Endothelial cell of umbilical vein (primary cell): Measurements from ENCODE around the gene CRB1. TPM values are rescaled to one million over a fixed set of nuclear protein-coding genes. Genes with fewer than 3 reads are reported as not detected.

Experiments used
- BruUV-seq: library from RNA; stranded (reverse); fragments of 400-500 nt; replicated peaks from 2 replicates; lab custom pipeline; 2021; lab: Mats Ljungman, UMichigan
- CTCF ChIA-PET: fragments of 300-600, 350-600 bp; sonication (Branson Sonifier 250); formaldehyde crosslinking; loops from one replicate; lab custom pipeline; 2021; ENCODE audit warnings: antibody characterized with exemption, inconsistent platforms; lab: Charles Lee
- POLR2A ChIA-PET: fragments of 300-600, 350-600 bp; sonication (Branson Sonifier 250); formaldehyde crosslinking; loops from one replicate; lab custom pipeline; 2021; ENCODE audit warnings: antibody characterized with exemption, inconsistent platforms; lab: Charles Lee
- DNase-seq: peaks from one replicate; pipeline ENCODE4 v3.0.0-alpha.2; 2011; ENCODE audit warnings: low read depth, low spot score
- FAIRE-seq: peaks from 2 replicates; lab custom pipeline; 2011; peaks lifted over from hg19 to GRCh38; lab: Jason Lieb, UNC
- H2AFZ ChIP-seq: 2 replicates; pipeline ENCODE4 v1.6.0; 2012; ENCODE audit warnings: low read depth, low read length, control low read depth, inconsistent platforms
- H3K27ac ChIP-seq: 2 replicates; pipeline ENCODE4 v1.5.1; 2011; ENCODE audit warnings: low read depth, mild to moderate bottlenecking, control low read depth, low read length, moderate library complexity; ENCODE audit not compliant: insufficient read depth
- H3K27me3 ChIP-seq, 2 experiments: 2 replicates each; pipeline versions ENCODE4 v1.6.0 to v1.6.1; 2011; ENCODE audit warnings: low read length in 2 of 2, mixed read lengths in 1 of 2; ENCODE audit not compliant: control insufficient read depth in 2 of 2, insufficient read depth in 2 of 2
- H3K36me3 ChIP-seq, 2 experiments: 2 replicates in 1 of 2; 3 replicates in 1 of 2; pipeline ENCODE4 v1.5.1; 2011; ENCODE audit warnings: low read length in 2 of 2, mild to moderate bottlenecking in 1 of 2, moderate library complexity in 1 of 2; ENCODE audit not compliant: control insufficient read depth in 2 of 2, insufficient read depth in 2 of 2; ENCODE audit errors: extremely low read depth in 1 of 2
- H3K4me1 ChIP-seq: 3 replicates; pipeline ENCODE4 v1.5.1; 2011; ENCODE audit warnings: mild to moderate bottlenecking, low read length; ENCODE audit not compliant: control insufficient read depth, insufficient read depth; ENCODE audit errors: extremely low read depth
- H3K4me2 ChIP-seq: 2 replicates; pipeline ENCODE4 v1.6.1; 2011; ENCODE audit warnings: low read length, control low read depth, mixed read lengths; ENCODE audit not compliant: insufficient read depth
- H3K4me3 ChIP-seq, 3 experiments: fragments of 200-600 bp in 1 of 3; sonication (generic), shearing (Covaris generic) in 1 of 3; replicated peaks in 1 of 3; 2 replicates each; pipeline ENCODE4 v1.5.1; 2011 to 2016; ENCODE audit warnings: control low read depth in 3 of 3, low read length in 3 of 3, mild to moderate bottlenecking in 2 of 3, inconsistent platforms in 1 of 3, low read depth in 1 of 3, moderate library complexity in 1 of 3; ENCODE audit not compliant: insufficient read depth in 1 of 3
- H3K79me2 ChIP-seq: 2 replicates; pipeline ENCODE4 v1.6.0; 2012; ENCODE audit warnings: low read length, inconsistent platforms; ENCODE audit not compliant: control insufficient read depth, insufficient read depth
- H3K9ac ChIP-seq: replicated peaks from 2 replicates; pipeline ENCODE3; 2011; ENCODE audit warnings: low read length, control low read depth; ENCODE audit not compliant: insufficient read depth; ENCODE audit errors: extremely low read depth
- H3K9me1 ChIP-seq: replicated peaks from 3 replicates; pipeline ENCODE4 v1.6.0; 2011; ENCODE audit warnings: mild to moderate bottlenecking, low read length; ENCODE audit not compliant: control insufficient read depth, insufficient read depth; ENCODE audit errors: extremely low read depth
- H3K9me3 ChIP-seq: replicated peaks from 2 replicates; pipeline ENCODE4 v1.5.1; 2012; ENCODE audit warnings: low read length, inconsistent platforms; ENCODE audit not compliant: control insufficient read depth, insufficient read depth
- H4K20me1 ChIP-seq: replicated peaks from 2 replicates; pipeline ENCODE3; 2011; ENCODE audit warnings: mild to moderate bottlenecking, low read length; ENCODE audit not compliant: control insufficient read depth, insufficient read depth; ENCODE audit errors: extremely low read depth
- EZH2 ChIP-seq: IDR thresholded peaks from 2 replicates; pipeline ENCODE4 v1.6.1; 2012; ENCODE audit warnings: borderline replicate concordance, low read depth, mild to moderate bottlenecking, moderate library complexity, low read length, inconsistent platforms; ENCODE audit not compliant: severe bottlenecking
- FOS ChIP-seq: IDR thresholded peaks from 2 replicates; pipeline ENCODE4 v1.6.1; 2011; ENCODE audit warnings: mild to moderate bottlenecking, low read length, moderate library complexity, borderline replicate concordance; ENCODE audit not compliant: insufficient read depth
- GATA2 ChIP-seq: IDR thresholded peaks from 2 replicates; pipeline ENCODE4 v1.7.0; 2011; ENCODE audit warnings: low read depth, mild to moderate bottlenecking, moderate library complexity, mixed read lengths, low read length; ENCODE audit not compliant: insufficient read length, insufficient read depth
- JUN ChIP-seq: IDR thresholded peaks from 2 replicates; pipeline ENCODE4 v1.6.1; 2011; ENCODE audit warnings: borderline replicate concordance, low read depth; ENCODE audit not compliant: insufficient read length, insufficient read depth
- MYC ChIP-seq: IDR thresholded peaks from one replicate; pipeline ENCODE4 v1.6.1; 2011; ENCODE audit warnings: mild to moderate bottlenecking, low read depth, low read length
- POLR2A ChIP-seq: IDR thresholded peaks from 2 replicates; pipeline ENCODE4 v1.6.1; 2012; ENCODE audit warnings: low read depth, mild to moderate bottlenecking, control low read depth, low read length
- POLR2AphosphoS5 ChIP-seq: IDR thresholded peaks from 2 replicates; pipeline ENCODE4 v1.6.1; 2012; ENCODE audit warnings: low read depth, mild to moderate bottlenecking, control low read depth, low read length, moderate library complexity; ENCODE audit not compliant: insufficient read depth
- dilution Hi-C: fragments of 300-500 bp; cut with MboI; formaldehyde crosslinking; loops from one replicate; pipeline ENCODE4 v1.15.0; 2019; ENCODE audit warnings: low sequenced_read_pairs; ENCODE audit not compliant: extremely low pct_ligation_motif_present
- intact Hi-C: fragments of 100-400 bp; cut with micrococcal nuclease; formaldehyde crosslinking; loops from one replicate; pipeline ENCODE4 v1.10.0; 2022
- polyA plus RNA-seq, 4 experiments: library from polyadenylated mRNA; depleted of rRNA in 3 of 4; stranded (reverse) in 3 of 4; unstranded in 1 of 4; fragments of >200 nt; gene quantifications; 2 replicates each; pipeline versions ENCODE4 v1.2.1 to v1.2.3, GENCODE V29; 2011 to 2012; ENCODE audit warnings: missing spikeins in 1 of 4
- total RNA-seq: library from RNA; stranded (reverse); gene quantifications from 2 replicates; pipeline ENCODE4 v1.2.3, GENCODE V29; 2021
- TF ChIP-seq, protein P1 (sequence below): IDR thresholded peaks from 2 replicates; pipeline ENCODE4 v1.6.1; 2011; ENCODE audit not compliant: insufficient read depth, insufficient read length
- TF ChIP-seq, protein P2 (sequence below), 2 donors: IDR thresholded peaks; 1 replicate in 1 of 2; 2 replicates in 1 of 2; pipeline ENCODE4 v1.5.1; 2011; ENCODE audit warnings: low read length in 2 of 2, mild to moderate bottlenecking in 2 of 2, moderate library complexity in 2 of 2, control low read depth in 1 of 2, inconsistent platforms in 1 of 2, low read depth in 1 of 2; ENCODE audit not compliant: insufficient read depth in 1 of 2; ENCODE audit errors: extremely low read depth in 1 of 2

CRB1 gene
- total and polyA plus RNA-seq, 2 donors (not counting 3 experiments of a cell fraction or from before 2014, with no cell fraction given): not detected

DNA sequence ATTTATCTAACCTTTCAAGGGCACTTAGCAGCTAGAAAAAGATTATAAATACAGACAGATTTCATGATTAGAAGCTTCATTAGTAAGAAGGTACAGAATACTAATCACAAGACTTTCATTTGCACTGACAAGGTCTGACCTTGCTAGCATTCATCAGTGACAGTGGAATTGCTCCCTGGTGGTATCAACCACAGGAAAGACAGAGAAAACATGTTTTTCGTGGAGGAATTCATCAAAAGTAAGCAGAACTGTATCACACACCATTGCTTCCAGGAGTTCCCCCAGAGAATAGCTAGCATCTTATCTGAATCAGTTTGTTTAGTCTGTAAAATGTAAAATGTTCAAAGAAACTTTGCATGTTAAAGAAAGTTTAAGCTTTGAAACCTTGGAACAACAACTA is 20.6 kb upstream of the CRB1 start:
- dilution Hi-C loops (no loop called here), intact Hi-C loops (no loop called here)
- ChIA-PET CTCF (no interaction called here), POLR2A (no interaction called here)
- TF ChIP-seq POLR2A (no peak), GATA2 (no peak), EZH2 (no peak), JUN (no peak), POLR2AphosphoS5 (no peak), FOS (no peak), MYC (no peak)
- TF ChIP-seq, protein P1, sequence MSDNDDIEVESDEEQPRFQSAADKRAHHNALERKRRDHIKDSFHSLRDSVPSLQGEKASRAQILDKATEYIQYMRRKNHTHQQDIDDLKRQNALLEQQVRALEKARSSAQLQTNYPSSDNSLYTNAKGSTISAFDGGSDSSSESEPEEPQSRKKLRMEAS: no peak
- TF ChIP-seq, protein P2, sequence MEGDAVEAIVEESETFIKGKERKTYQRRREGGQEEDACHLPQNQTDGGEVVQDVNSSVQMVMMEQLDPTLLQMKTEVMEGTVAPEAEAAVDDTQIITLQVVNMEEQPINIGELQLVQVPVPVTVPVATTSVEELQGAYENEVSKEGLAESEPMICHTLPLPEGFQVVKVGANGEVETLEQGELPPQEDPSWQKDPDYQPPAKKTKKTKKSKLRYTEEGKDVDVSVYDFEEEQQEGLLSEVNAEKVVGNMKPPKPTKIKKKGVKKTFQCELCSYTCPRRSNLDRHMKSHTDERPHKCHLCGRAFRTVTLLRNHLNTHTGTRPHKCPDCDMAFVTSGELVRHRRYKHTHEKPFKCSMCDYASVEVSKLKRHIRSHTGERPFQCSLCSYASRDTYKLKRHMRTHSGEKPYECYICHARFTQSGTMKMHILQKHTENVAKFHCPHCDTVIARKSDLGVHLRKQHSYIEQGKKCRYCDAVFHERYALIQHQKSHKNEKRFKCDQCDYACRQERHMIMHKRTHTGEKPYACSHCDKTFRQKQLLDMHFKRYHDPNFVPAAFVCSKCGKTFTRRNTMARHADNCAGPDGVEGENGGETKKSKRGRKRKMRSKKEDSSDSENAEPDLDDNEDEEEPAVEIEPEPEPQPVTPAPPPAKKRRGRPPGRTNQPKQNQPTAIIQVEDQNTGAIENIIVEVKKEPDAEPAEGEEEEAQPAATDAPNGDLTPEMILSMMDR (IDR thresholded peaks at IDR 0.05; ENCODE audit: extremely low read depth in 1 of 2, insufficient read depth in 1 of 2, low read depth in 1 of 2, low read length in 2 of 2): no peak
- Histone ChIP-seq H3K27ac (no peak overlapping the region), H4K20me1 (no peaks in the 10 kb centered on the region), H3K9ac (no peak overlapping the region), H3K79me2 (no peaks in the 10 kb centered on the region), H3K4me1 (no peaks in the 10 kb centered on the region), H2AFZ (no peak overlapping the region), H3K9me1 (no peaks in the 10 kb centered on the region), H3K36me3 (no peaks in the 10 kb centered on the region), H3K9me3 (no peaks in the 10 kb centered on the region), H3K4me2 (no peak overlapping the region), H3K4me3 (no peak overlapping the region), H3K27me3 (no peaks in the 10 kb centered on the region)
- no TSS peak for BruUV-seq
- no peak for FAIRE-seq
- DNase-seq: no peak
